ENCODE data around the gene KDM6A.
"Not testable (repeated sequence)": the region's sequence is repeated elsewhere in the genome, so short reads cannot be mapped to it uniquely, and the experiment has no call there.

The KDM6A gene

DNA sequence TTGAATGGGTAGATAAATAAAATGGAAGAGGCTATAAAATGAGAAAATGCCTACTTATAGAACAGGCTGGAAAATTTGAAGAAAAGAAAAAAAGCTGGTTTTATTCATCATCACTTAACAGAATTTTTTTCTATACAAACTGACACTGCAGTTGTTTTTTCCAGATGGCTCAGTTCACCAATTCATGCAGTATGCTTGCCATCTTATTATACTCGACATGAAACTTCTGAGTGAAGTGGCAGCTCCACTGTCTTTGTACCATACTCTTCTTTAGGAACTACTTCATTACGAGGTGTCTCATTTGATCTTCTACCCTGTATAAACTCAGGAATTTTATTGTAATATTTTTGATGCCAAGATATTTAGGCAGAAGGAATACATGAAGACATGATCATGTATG, 153.0 kb downstream of the KDM6A start:
- Histone ChIP-seq H3K4me1 (peaks cover 4% of the 10 kb centered on the region), H3K27ac (no peak overlapping the region), H3K36me3 (ENCODE audit: control insufficient read depth, insufficient read depth, low read length) (no peaks in the 10 kb centered on the region), H3K79me2 (peaks cover 9% of the 10 kb centered on the region), H3K4me2 (ENCODE audit: low read length) (no peak overlapping the region), H2AFZ (no peak overlapping the region), H3K9ac (no peak overlapping the region), H3K4me3 (ENCODE audit: low read depth, low read length) (no peak overlapping the region), H3K9me3 (ENCODE audit: control insufficient read depth, low read length) (no peaks in the 10 kb centered on the region), H3K27me3 (ENCODE audit: control insufficient read depth, insufficient read depth, low read length) (no peaks in the 10 kb centered on the region)
- TF ChIP-seq, protein P1, sequence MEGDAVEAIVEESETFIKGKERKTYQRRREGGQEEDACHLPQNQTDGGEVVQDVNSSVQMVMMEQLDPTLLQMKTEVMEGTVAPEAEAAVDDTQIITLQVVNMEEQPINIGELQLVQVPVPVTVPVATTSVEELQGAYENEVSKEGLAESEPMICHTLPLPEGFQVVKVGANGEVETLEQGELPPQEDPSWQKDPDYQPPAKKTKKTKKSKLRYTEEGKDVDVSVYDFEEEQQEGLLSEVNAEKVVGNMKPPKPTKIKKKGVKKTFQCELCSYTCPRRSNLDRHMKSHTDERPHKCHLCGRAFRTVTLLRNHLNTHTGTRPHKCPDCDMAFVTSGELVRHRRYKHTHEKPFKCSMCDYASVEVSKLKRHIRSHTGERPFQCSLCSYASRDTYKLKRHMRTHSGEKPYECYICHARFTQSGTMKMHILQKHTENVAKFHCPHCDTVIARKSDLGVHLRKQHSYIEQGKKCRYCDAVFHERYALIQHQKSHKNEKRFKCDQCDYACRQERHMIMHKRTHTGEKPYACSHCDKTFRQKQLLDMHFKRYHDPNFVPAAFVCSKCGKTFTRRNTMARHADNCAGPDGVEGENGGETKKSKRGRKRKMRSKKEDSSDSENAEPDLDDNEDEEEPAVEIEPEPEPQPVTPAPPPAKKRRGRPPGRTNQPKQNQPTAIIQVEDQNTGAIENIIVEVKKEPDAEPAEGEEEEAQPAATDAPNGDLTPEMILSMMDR (IDR thresholded peaks at IDR 0.05): no peak

DNA sequence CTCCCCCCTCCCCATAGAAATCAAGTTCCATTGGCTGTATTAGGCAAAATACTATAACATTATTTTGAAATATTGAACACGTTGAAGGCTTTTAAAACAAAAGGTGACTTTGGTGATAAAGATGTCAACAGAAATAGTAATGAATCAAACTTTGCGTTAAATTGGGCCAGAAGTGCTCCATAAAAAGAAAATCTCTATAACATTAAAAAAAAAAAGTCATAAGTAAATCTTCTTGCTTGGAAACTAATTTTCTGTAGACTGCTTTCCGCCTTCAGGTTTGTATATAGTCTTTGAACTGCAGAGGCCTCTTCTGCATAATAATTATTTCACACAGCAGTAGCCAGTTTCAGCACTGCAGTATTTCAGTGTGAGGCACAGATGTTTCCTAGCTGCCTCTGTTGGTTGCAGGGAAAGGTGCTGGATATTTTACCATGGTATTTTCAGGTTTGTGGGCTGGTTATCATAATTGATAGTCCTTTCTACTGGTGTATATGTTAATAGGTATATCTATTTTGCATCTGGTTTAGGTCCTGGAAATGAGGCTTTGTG, 158.9 kb downstream of the KDM6A start:
- Histone ChIP-seq H3K79me2 (peaks cover 8% of the 10 kb centered on the region), H3K36me3 (ENCODE audit: control insufficient read depth, insufficient read depth, low read length) (no peaks in the 10 kb centered on the region), H2AFZ (no peak overlapping the region), H3K4me2 (ENCODE audit: low read length) (no peak overlapping the region), H3K27me3 (ENCODE audit: control insufficient read depth, insufficient read depth, low read length) (no peaks in the 10 kb centered on the region), H3K9me3 (ENCODE audit: control insufficient read depth, low read length) (no peaks in the 10 kb centered on the region), H3K27ac (no peak overlapping the region), H3K4me1 (no peaks in the 10 kb centered on the region), H3K4me3 (ENCODE audit: low read depth, low read length) (no peak overlapping the region), H3K9ac (no peak overlapping the region)
- TF ChIP-seq, protein P1 (IDR thresholded peaks at IDR 0.05): no peak

DNA sequence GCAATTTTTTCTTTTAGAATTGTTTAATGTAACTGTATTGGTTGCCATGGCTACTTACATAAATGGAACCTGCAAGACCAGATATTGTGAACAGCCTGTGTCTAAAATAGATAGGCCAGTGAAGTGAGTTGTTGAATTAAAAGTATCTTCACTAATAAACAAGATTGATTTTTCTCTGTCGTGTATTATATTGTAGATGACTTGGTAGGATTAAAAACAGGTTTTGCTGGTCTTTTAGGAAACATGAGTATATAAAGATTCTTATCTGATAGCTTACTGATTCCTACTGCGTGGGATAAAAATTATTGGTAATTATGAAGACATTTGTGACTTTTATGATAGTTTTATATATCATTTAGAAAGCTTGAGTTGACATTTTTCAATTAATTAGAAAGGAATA, 162.1 kb downstream of the KDM6A start:
- peaks cover 5% of the 10 kb centered on the region for H3K79me2 ChIP-seq
- TF ChIP-seq, protein P1 (IDR thresholded peaks at IDR 0.05): no peak
- H3K4me3 ChIP-seq (ENCODE audit: low read depth, low read length): no peak overlapping the region
- no peak overlapping the region for H2AFZ ChIP-seq
- H3K36me3 ChIP-seq (ENCODE audit: control insufficient read depth, insufficient read depth, low read length): no peaks in the 10 kb centered on the region
- H3K27ac ChIP-seq: no peak overlapping the region
- no peak overlapping the region for H3K9ac ChIP-seq
- H3K27me3 ChIP-seq (ENCODE audit: control insufficient read depth, insufficient read depth, low read length): no peaks in the 10 kb centered on the region
- H3K9me3 ChIP-seq (ENCODE audit: control insufficient read depth, low read length): no peaks in the 10 kb centered on the region
- H3K4me2 ChIP-seq (ENCODE audit: low read length): no peak overlapping the region
- no peaks in the 10 kb centered on the region for H3K4me1 ChIP-seq

DNA sequence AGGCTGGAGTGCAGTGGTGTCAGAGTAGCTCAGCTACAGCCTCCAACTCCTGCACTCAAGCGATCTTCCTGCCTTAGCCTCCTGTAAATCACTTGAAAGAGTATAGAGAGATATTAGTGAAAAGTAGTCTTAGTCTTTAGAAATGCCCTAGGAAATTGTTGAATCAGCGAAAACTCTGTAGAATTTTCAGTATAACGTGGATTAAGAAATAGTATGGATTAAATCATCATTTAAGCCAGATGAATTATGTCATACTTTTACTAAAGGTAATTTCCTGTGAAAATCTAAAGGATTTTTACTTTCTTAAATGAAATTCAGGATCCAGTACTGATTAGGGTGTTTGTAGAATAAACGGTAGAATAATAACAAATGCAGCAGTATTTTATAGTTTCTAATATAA, 163.2 kb downstream of the KDM6A start:
- Histone ChIP-seq H3K27me3 (ENCODE audit: control insufficient read depth, insufficient read depth, low read length) (no peaks in the 10 kb centered on the region), H3K36me3 (ENCODE audit: control insufficient read depth, insufficient read depth, low read length) (no peaks in the 10 kb centered on the region), H3K4me2 (ENCODE audit: low read length) (no peak overlapping the region), H3K4me1 (no peaks in the 10 kb centered on the region), H3K79me2 (peaks cover 3% of the 10 kb centered on the region), H3K4me3 (ENCODE audit: low read depth, low read length) (no peak overlapping the region), H3K9ac (no peak overlapping the region), H3K27ac (no peak overlapping the region), H3K9me3 (ENCODE audit: control insufficient read depth, low read length) (no peaks in the 10 kb centered on the region), H2AFZ (no peak overlapping the region)
- TF ChIP-seq, protein P1 (IDR thresholded peaks at IDR 0.05): no peak

DNA sequence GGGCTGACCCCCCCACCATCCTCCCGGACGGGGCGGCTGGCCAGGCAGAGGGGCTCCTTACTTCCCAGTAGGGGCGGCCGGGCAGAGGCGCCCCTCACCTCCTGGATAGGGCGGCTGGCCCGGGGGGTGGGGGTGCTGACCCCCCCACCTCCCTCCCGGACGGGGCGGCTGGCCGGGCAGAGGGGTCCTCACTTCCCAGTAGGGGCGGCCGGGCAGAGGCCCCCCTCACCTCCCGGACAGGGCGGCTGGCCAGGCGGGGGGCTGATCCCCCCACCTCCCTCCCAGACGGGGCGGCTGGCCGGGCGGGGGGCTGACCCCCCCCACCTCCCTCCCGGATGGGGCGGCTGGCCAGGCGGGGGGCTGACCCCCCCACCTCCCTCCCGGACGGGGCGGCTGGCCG, 167.1 kb downstream of the KDM6A start:
- H3K27me3 ChIP-seq (ENCODE audit: control insufficient read depth, insufficient read depth, low read length); H3K9me3 ChIP-seq (ENCODE audit: control insufficient read depth, low read length); H3K36me3 ChIP-seq (ENCODE audit: control insufficient read depth, insufficient read depth, low read length); H3K9ac ChIP-seq; H3K4me2 ChIP-seq (ENCODE audit: low read length); H3K4me3 ChIP-seq (ENCODE audit: low read depth, low read length); H3K27ac ChIP-seq; H3K79me2 ChIP-seq; H2AFZ ChIP-seq; H3K4me1 ChIP-seq: not testable (repeated sequence)

All from parathyroid adenoma (tissue), 2 donors.